Measurements from ENCODE around the gene PAX1. TPM values are rescaled to one million over a fixed set of nuclear protein-coding genes. Genes with fewer than 3 reads are reported as not detected.

PAX1 gene
- total RNA-seq, 1 donor from 2014 or later: not detected

- no peak overlapping the region for H3K27ac ChIP-seq
- no peaks in the 10 kb centered on the region for H3K27me3 ChIP-seq
- no peaks in the 10 kb centered on the region for H3K9me3 ChIP-seq
- H3K4me1 ChIP-seq: no peaks in the 10 kb centered on the region
- H3K36me3 ChIP-seq: no peaks in the 10 kb centered on the region
- no peak for TF ChIP-seq CTCF (IDR thresholded peaks at IDR 0.05)
- intact Hi-C loops (cut with DNase I): no loop called here
- no peak overlapping the region for H3K4me3 ChIP-seq
- DNase-seq (ENCODE audit: low spot score in 2 of 2): no peak
Observed at GRCh38 chr20:21682521-21682954, 22.9 kb upstream of the PAX1 start.

- Histone ChIP-seq H3K36me3 (no peaks in the 10 kb centered on the region), H3K4me3 (no peak overlapping the region), H3K4me1 (no peaks in the 10 kb centered on the region), H3K9me3 (no peaks in the 10 kb centered on the region), H3K27ac (no peak overlapping the region), H3K27me3 (no peaks in the 10 kb centered on the region)
- DNase-seq (ENCODE audit: low spot score in 2 of 2): no peak
- intact Hi-C loops (cut with DNase I): no loop called here
- TF ChIP-seq CTCF (IDR thresholded peaks at IDR 0.05): no peak
Observed at GRCh38 chr20:21684671-21685070, 20.8 kb upstream of the PAX1 start.

DNA sequence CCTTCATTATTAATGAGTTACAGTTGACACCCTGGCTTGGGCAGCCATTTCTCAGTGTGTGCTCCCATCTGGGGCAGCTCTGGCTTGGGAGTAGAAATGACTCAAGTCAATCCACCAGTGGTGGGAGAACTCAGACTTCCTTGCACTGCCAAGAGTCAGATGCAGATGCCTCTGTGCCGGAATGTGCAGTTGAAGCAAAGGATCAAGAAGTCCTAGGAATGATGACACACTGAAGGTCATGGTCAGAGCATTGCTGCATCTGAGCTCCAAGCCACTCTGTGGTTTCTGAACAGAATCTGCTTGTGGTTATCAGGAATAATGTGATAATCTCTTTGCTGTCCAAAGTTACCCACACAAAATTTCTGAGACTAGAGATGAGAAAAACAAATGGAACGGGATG is 19.5 kb upstream of the PAX1 start:
- DNase-seq (ENCODE audit: low spot score in 2 of 2): no peak
- Histone ChIP-seq H3K4me1 (no peaks in the 10 kb centered on the region), H3K27me3 (no peaks in the 10 kb centered on the region), H3K27ac (no peak overlapping the region), H3K36me3 (no peaks in the 10 kb centered on the region), H3K9me3 (no peaks in the 10 kb centered on the region), H3K4me3 (no peak overlapping the region)
- TF ChIP-seq CTCF (IDR thresholded peaks at IDR 0.05): no peak
- intact Hi-C loops (cut with DNase I): no loop called here

DNA sequence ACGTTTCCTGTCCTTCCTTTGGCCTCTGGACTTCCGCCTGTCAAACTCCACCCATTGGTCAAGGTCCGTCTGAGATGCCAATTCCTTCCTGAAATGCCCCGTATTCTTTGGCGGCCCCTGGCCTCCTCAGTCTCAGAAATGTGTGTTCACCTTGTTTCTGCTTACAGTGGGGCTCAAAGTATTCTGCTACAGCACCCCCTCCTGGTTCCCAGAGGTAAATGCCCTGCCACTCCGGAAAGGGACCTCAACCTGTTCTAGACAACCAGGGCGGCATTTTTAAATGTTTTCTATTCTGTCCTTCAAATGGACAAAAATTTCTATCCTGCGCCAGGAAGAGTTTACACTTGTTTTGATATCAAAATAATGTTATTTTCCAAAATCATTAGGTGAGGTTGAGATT is 12.1 kb upstream of the PAX1 start:
- Histone ChIP-seq H3K4me3 (no peak overlapping the region), H3K9me3 (no peaks in the 10 kb centered on the region), H3K27ac (no peak overlapping the region), H3K4me1 (no peaks in the 10 kb centered on the region), H3K36me3 (no peaks in the 10 kb centered on the region), H3K27me3 (no peaks in the 10 kb centered on the region)
- no peak for TF ChIP-seq CTCF (IDR thresholded peaks at IDR 0.05)
- intact Hi-C loops (cut with DNase I): no loop called here
- no peak for DNase-seq (ENCODE audit: low spot score in 2 of 2)

GRCh38 chr20:21698494-21699215 is 6.8 kb upstream of the PAX1 start:
- no peaks in the 10 kb centered on the region for H3K9me3 ChIP-seq
- no peak for TF ChIP-seq CTCF (IDR thresholded peaks at IDR 0.05)
- H3K4me1 ChIP-seq: no peaks in the 10 kb centered on the region
- no peaks in the 10 kb centered on the region for H3K27me3 ChIP-seq
- H3K4me3 ChIP-seq: no peak overlapping the region
- H3K27ac ChIP-seq: no peak overlapping the region
- intact Hi-C loops (cut with DNase I): no loop called here
- H3K36me3 ChIP-seq: no peaks in the 10 kb centered on the region
- DNase-seq (ENCODE audit: low spot score in 2 of 2): no peak

GRCh38 chr20:21699216-21699508 is 6.3 kb upstream of the PAX1 start:
- Histone ChIP-seq H3K27ac (no peak overlapping the region), H3K27me3 (no peaks in the 10 kb centered on the region)

More at GRCh38 chr20:21699216-21699508, 6.3 kb upstream of the PAX1 start:
- no peak overlapping the region for H3K4me3 ChIP-seq
- H3K36me3 ChIP-seq: no peaks in the 10 kb centered on the region
- no peak for TF ChIP-seq CTCF (IDR thresholded peaks at IDR 0.05)
- no peaks in the 10 kb centered on the region for H3K4me1 ChIP-seq
- intact Hi-C loops (cut with DNase I): no loop called here
- DNase-seq (ENCODE audit: low spot score in 2 of 2): no peak
- H3K9me3 ChIP-seq: no peaks in the 10 kb centered on the region
